K562 (cell line): ENCODE data around the gene ARHGEF1. TPM values are rescaled to one million over a fixed set of nuclear protein-coding genes. Genes with fewer than 3 reads are reported as not detected.

ENCODE experiments used
- ARID4B ChIP-seq: sonication (generic); formaldehyde crosslinking; IDR thresholded peaks from 2 replicates; pipeline ENCODE4 v1.8.0; 2022; ENCODE audit warnings: mild to moderate bottlenecking, missing genetic modification reagents
- ATF2 ChIP-seq: sonication (generic); formaldehyde crosslinking; IDR thresholded peaks from 2 replicates; pipeline ENCODE4 v1.8.1; 2022; ENCODE audit warnings: missing genetic modification reagents
- BMI1 ChIP-seq: fragments of 150-350 bp; IDR thresholded peaks from 2 replicates; pipeline ENCODE4 v1.6.1; 2014; ENCODE audit warnings: low read length
- C11orf30 ChIP-seq: fragments of 450-650 bp; IDR thresholded peaks from 2 replicates; pipeline ENCODE4 v1.6.1; 2016; ENCODE audit warnings: low read depth, mild to moderate bottlenecking
- CBX2 ChIP-seq: fragments of 200-600 bp; sonication (generic); IDR thresholded peaks from one replicate; pipeline ENCODE4 v1.6.1; 2012; ENCODE audit warnings: mild to moderate bottlenecking, low read length, inconsistent platforms; ENCODE audit not compliant: insufficient read depth, poor library complexity, severe bottlenecking
- CBX8 ChIP-seq: fragments of 200-600 bp; sonication (generic); IDR thresholded peaks from 2 replicates; pipeline ENCODE4 v1.6.1; 2012; ENCODE audit warnings: borderline replicate concordance, mixed run types, low read depth, mild to moderate bottlenecking, moderate library complexity, mixed read lengths, low read length, control low read depth, inconsistent platforms; ENCODE audit not compliant: poor library complexity, severe bottlenecking; ENCODE audit errors: extremely low read depth
- CREB1 ChIP-seq, 2 experiments: sonication (generic) in 1 of 2; formaldehyde crosslinking in 1 of 2; IDR thresholded peaks; 2 replicates each; pipeline versions ENCODE4 v1.6.1 to v1.8.0; 2012 to 2022; ENCODE audit warnings: inconsistent platforms in 1 of 2, mild to moderate bottlenecking in 1 of 2, missing genetic modification reagents in 1 of 2, moderate library complexity in 1 of 2
- CREM ChIP-seq: IDR thresholded peaks from 2 replicates; pipeline ENCODE4 v1.6.1; 2014; ENCODE audit warnings: antibody characterized with exemption, low read depth
- DEAF1 ChIP-seq: fragments of 450-650 bp; formaldehyde crosslinking; IDR thresholded peaks from 2 replicates; pipeline ENCODE4 v1.4.0; 2020; ENCODE audit warnings: mild to moderate bottlenecking, moderate library complexity
- DLX4 ChIP-seq: fragments of 250-450 bp; sonication (Bioruptor Pico); IDR thresholded peaks from 2 replicates; pipeline ENCODE4 v1.6.1; 2021; ENCODE audit warnings: mild to moderate bottlenecking
- FOXK1 ChIP-seq: sonication (generic); formaldehyde crosslinking; IDR thresholded peaks from 2 replicates; pipeline ENCODE4 v1.8.0; 2022; ENCODE audit warnings: missing genetic modification reagents, mild to moderate bottlenecking, borderline replicate concordance
- KLF16 ChIP-seq: IDR thresholded peaks from 2 replicates; pipeline ENCODE4 v1.6.1; 2016; ENCODE audit warnings: antibody characterized with exemption
- MCM7 ChIP-seq, 2 experiments: fragments of 450-650 bp; IDR thresholded peaks; 2 replicates each; pipeline ENCODE4 v1.6.1; 2016 to 2018
- NRF1 ChIP-seq, 2 experiments: fragments of 450-650 bp; IDR thresholded peaks in 1 of 2; conservative IDR thresholded peaks in 1 of 2; 2 replicates each; pipeline ENCODE4 v1.6.1; 2014; ENCODE audit warnings: mild to moderate bottlenecking in 2 of 2
- SAFB2 ChIP-seq: fragments of 200-400 bp; formaldehyde crosslinking; IDR thresholded peaks from 2 replicates; pipeline ENCODE4 v1.6.1; 2018; ENCODE audit warnings: borderline replicate concordance, low read length, low read depth, moderate library complexity; ENCODE audit not compliant: severe bottlenecking
- ZNF740 ChIP-seq, 3 experiments: fragments of 200-800 bp in 1 of 3; sonication (Bioruptor generic) in 1 of 3; sonication (generic) in 1 of 3; formaldehyde crosslinking in 1 of 3; IDR thresholded peaks; 2 replicates each; pipeline versions ENCODE4 v1.6.1 to v1.8.0; 2016 to 2022; ENCODE audit warnings: mild to moderate bottlenecking in 2 of 3, missing compliant biosample characterization in 2 of 3, missing genetic modification characterization in 2 of 3, missing genetic modification reagents in 1 of 3
- polyA plus RNA-seq, 8 experiments: library from polyadenylated mRNA; depleted of rRNA in 4 of 8; stranded (reverse) in 5 of 8; unstranded in 3 of 8; fragments of >200 nt; fragmentation: Nextera tagmentation in 2 of 8; fragmentation: Illumina TruSeq in 1 of 8; extraction: Ambion mirVana in 2 of 8; extraction: Trizol in 1 of 8; gene quantifications; 2 replicates each; pipeline versions ENCODE4 v1.2.1 to v1.2.3, GENCODE V29; 2011 to 2014; ENCODE audit warnings: inconsistent platforms in 1 of 8, missing spikeins in 1 of 8
- total RNA-seq, 7 experiments: library from RNA; depleted of rRNA in 6 of 7; stranded (reverse); fragments of >200 nt in 6 of 7; fragmentation: Illumina TruSeq in 2 of 7; extraction: Trizol in 2 of 7; gene quantifications; 2 replicates each; pipeline versions ENCODE4 v1.2.1 to v1.2.3, GENCODE V29; 2011 to 2021; ENCODE audit warnings: low replicate concordance in 1 of 7

Gene ARHGEF1
- total and polyA plus RNA-seq, 9 of the 15 experiments (the other 6 are each of a cell fraction or from before 2014, with no cell fraction given) = 1.9 to 149 (median 29.8) TPM

- TF ChIP-seq ZNF740 (CRISPR knock-in tag; IDR thresholded peaks at IDR 0.05) (peak; percentile 63), ZNF740 (tag; IDR thresholded peaks at IDR 0.05) (no peak), CREM (peak; percentile 3; the same call in 1 of the 2 replicates), NRF1 (conservative IDR thresholded peaks at IDR 0.05 in 1 of 2, IDR thresholded peaks at IDR 0.05 in 1 of 2) (peak in 1 of 2 experiments; percentile 29; a peak in 1 of 4 replicates), CREB1 (IDR thresholded peaks at IDR 0.05) (no peak), CREB1 (CRISPR knock-in tag; IDR thresholded peaks at IDR 0.05) (no peak), SAFB2 (no peak), CBX8 (no peak), KLF16 (0 out of 2 replicates have a peak, but pooled peaks have one; percentile 31), C11orf30 (no peak), DEAF1 (CRISPR knock-in tag) (peak; percentile 74), MCM7 (IDR thresholded peaks at IDR 0.05) (no peak), DLX4 (CRISPR knock-in tag) (no peak), FOXK1 (CRISPR knock-in tag) (no peak), BMI1 (no peak), ARID4B (CRISPR knock-in tag) (peak; percentile 24; the same call in 1 of the 2 replicates), CBX2 (no peak), ATF2 (CRISPR knock-in tag) (no peak)
Measured at GRCh38 chr19:41872775-41873647, 10.0 kb upstream of the ARHGEF1 start (continued).
